Heart right ventricle (tissue), 16 donors: ENCODE results near the gene LAMA2. TPM values are rescaled to one million over a fixed set of nuclear protein-coding genes. Genes with fewer than 3 reads are reported as not detected.
A peak's percentile ranks its signal among the peaks of the same experiment; 100 is the strongest.

Source experiments
- ATAC-seq, 8 donors: fragments of 200-7000 bp; cut with Tn5 transposase; one replicate each; pipeline ENCODE4 v1.9.1; 2020; ENCODE audit warnings: mild to moderate bottlenecking in 8 of 8, moderate library complexity in 8 of 8, moderate number of reproducible peaks in 1 of 8
- DNase-seq, 2 donors: peaks; one replicate each; pipeline ENCODE4 v3.0.0-alpha.2; 2020
- H3K27ac ChIP-seq, 10 donors: fragments of 200-600 bp; sonication (generic) in 2 of 10; one replicate each; pipeline versions ENCODE4 v1.5.0 to v1.8.0; 2020 to 2022; ENCODE audit warnings: mild to moderate bottlenecking in 3 of 10
- H3K27me3 ChIP-seq, 7 donors: fragments of 200-600 bp; one replicate each; pipeline ENCODE4 v1.8.0; 2021 to 2022; ENCODE audit warnings: mild to moderate bottlenecking in 2 of 7
- H3K36me3 ChIP-seq, 9 donors: fragments of 200-600 bp; sonication (generic) in 1 of 9; one replicate each; pipeline versions ENCODE4 v1.5.0 to v1.8.0; 2020 to 2022; ENCODE audit warnings: mild to moderate bottlenecking in 2 of 9
- H3K4me1 ChIP-seq, 9 donors: fragments of 200-600 bp; sonication (generic) in 1 of 9; one replicate each; pipeline versions ENCODE4 v1.5.0 to v1.8.0; 2020 to 2022; ENCODE audit warnings: mild to moderate bottlenecking in 4 of 9
- H3K4me3 ChIP-seq, 10 donors: fragments of 200-600 bp; sonication (generic) in 2 of 10; one replicate each; pipeline versions ENCODE4 v1.5.0 to v1.8.0; 2020 to 2022; ENCODE audit warnings: mild to moderate bottlenecking in 7 of 10, moderate library complexity in 2 of 10
- H3K9me3 ChIP-seq, 11 donors: fragments of 200-600 bp in 10 of 11; sonication (generic) in 2 of 11; one replicate each; pipeline versions ENCODE4 v1.5.0 to v1.8.0; 2013 to 2022; ENCODE audit warnings: mild to moderate bottlenecking in 2 of 11, control low read depth in 1 of 11, moderate library complexity in 1 of 11
- CTCF ChIP-seq, 9 donors: fragments of 200-600 bp; sonication (generic) in 2 of 9; IDR thresholded peaks; one replicate each; pipeline versions ENCODE4 v1.5.0 to v1.8.0; 2021 to 2022; ENCODE audit warnings: antibody characterized with exemption in 9 of 9, mild to moderate bottlenecking in 5 of 9, moderate library complexity in 1 of 9
- WGBS, 2 donors: extraction: QIAGEN DNeasy Blood & Tissue Kit; methylation state at CpG; one replicate each; pipeline ENCODE4 v1.1.7; 2013; ENCODE audit warnings: inconsistent platforms in 1 of 2; 5-methylcytosine and 5-hydroxymethylcytosine counted together
- intact Hi-C, 10 donors: fragments of 100-400 bp; cut with DNase I; formaldehyde crosslinking; loops; one replicate each; pipeline versions ENCODE4 v1.11.1 to v1.14.2; 2022
- polyA plus RNA-seq, 2 donors: library from polyadenylated mRNA; stranded (reverse); fragments of 200-250 nt; gene quantifications; one replicate each; pipeline ENCODE4 v1.2.3, GENCODE V29; 2013
- total RNA-seq, 10 donors: library from RNA; stranded (reverse); fragmentation: NEBNext Ultra II Directional in 3 of 10; extraction: Animal tissue kit (Norgen Biotek cat#: 25700) in 3 of 10; gene quantifications; one replicate each; pipeline versions ENCODE4 v1.2.1 to v1.2.4, GENCODE V29; 2021 to 2023
- donor health status: Arrhythmogenic right ventricular cardiomyopathy.
- donor health status: ischemic (EF 13 %, LVEDD 7.1; RV severe dilation, severe dysfunction).
- donor health status: healthy with polysubstance abuse.
- donor health status: DM: no; HTN: yes; CAD: no.
- donor health status: DM: no; HTN: no; CAD: no.
- donor health status: ischemic (EF 25% LVEDD 6.9; RV normal size, moderate dysfunction).
- donor health status: ischemic (EF 25% LVEDD 5.7; RV mildly dilated, moderate dysfunction).
- donor health status: healthy.
- donor health status: DM: yes; HTN: yes; CAD: no.
- donor health status: Ischemic cardiomyopathy.
- donor health status: ischemic (EF 35%, LVEDD 5.7; RV mildly dilated, moderate dysfunction).
- donor health status: nonischemic (EF 11% LVEDD 7.7; RV severe dilation, severe dysfunction).
- donor health status: DM: yes; HTN: yes; CAD: no.
- donor health status: PGD.
- donor health status: ischemic (EF 29% LVEDD 5.4; RV normal size, mild dysfunction).
- donor health status: nonischemic (EF 23%, LVEDD 6.1; RV moderate dilation, normal function).

The LAMA2 gene
- total and polyA plus RNA-seq, 12 donors: 31.1 to 293 (median 223) TPM

DNA sequence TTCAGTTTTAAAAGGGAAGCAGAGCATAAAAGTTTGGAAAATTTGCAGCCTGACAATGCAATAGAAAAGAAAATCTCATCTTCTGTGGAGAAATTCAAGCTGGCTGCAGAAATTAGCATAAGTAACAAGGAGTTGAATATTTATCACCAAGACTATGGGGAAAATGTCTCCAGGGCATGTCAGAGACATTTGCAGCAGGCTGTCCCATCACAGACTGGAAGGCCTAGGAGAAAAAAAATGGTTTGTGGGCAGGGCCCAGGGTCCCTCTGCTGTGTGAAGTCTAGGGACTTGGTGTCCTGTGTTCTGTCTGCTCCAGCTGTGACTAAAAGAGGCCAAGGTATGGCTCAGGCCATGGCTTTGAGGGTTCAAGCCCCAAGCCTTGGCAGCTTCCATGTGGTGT lies 8.1 kb upstream of the LAMA2 start:
- no peak for ATAC-seq
- H3K4me1 ChIP-seq: peaks cover 0 to 6% (median 0%) of the 10 kb centered on the region in 9 donors
- no peak overlapping the region for H3K4me3 ChIP-seq
- intact Hi-C loops: no loop called here
- no peaks in the 10 kb centered on the region for H3K27me3 ChIP-seq
- no peak overlapping the region for H3K27ac ChIP-seq
- no peak for DNase-seq
- TF ChIP-seq CTCF (IDR thresholded peaks at IDR 0.05): no peak
- peaks cover 0 to 5% (median 0%) of the 10 kb centered on the region in 11 donors for H3K9me3 ChIP-seq
- no peaks in the 10 kb centered on the region for H3K36me3 ChIP-seq

DNA sequence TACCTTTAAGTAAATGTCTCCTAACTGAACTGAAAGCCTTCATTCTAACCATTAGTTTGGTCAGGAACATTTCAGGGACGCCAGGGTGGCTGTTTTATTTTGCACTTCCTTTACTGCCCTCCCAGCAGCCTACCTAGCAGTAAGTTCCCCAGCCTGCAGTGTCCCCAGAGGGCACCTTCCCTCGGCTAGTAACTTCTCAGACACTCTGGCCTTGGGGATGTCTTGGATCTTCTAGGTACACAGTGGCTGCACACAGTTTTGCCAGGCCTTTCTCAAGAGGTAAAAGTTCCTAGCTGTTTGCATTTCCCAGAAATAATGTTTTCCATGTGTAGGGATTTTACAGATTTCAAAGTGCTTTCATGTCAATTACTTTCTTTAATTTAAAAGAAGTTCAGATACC lies 378 bp upstream of the LAMA2 start:
- Histone ChIP-seq H3K4me1 (peaks cover 0 to 21% (median 13%) of the 10 kb centered on the region in 9 donors), H3K27me3 (peaks cover 0 to 5% (median 0%) of the 10 kb centered on the region in 7 donors), H3K36me3 (no peaks in the 10 kb centered on the region), H3K4me3 (peak overlapping the region in 9 of 10 donors; percentile 53 to 77 (median 72)), H3K27ac (peak overlapping the region; percentile 81 to 92 (median 88)), H3K9me3 (no peaks in the 10 kb centered on the region)
- 16 to 26% methylated on average over 2 of the region's 2 CpGs for WGBS, 2 donors
- ATAC-seq (peak in 7 of 8 donors; percentile 11 to 75 (median 35)), DNase-seq (no peak)
- intact Hi-C loops: loop anchor here in 3 of 10 donors (5.0 to 10.0 kb wide), 5 partner anchors 75 to 372 kb away; no protein-coding TSS in a partner anchor
- TF ChIP-seq CTCF (IDR thresholded peaks at IDR 0.05): no peak

DNA sequence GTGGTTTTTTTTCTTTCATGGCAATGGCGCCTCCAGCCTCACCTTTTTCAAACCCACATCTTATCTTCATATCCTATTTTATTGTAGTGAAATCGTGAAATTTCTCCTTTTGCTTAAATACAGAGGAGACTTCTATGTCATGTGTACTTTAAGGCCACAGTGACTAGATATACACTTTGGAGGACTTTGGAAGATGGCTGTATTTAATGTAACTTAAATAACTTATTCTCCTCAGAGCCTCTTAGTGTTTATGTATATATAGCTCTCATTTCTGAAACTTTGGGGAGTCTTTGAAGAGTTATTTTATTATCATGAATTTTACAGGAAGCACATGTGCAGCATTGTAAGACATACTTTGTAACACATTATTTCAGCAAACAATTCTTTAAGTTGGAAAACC lies 968 bp downstream of the LAMA2 start:
- H3K27me3 ChIP-seq: peaks cover 0 to 5% (median 0%) of the 10 kb centered on the region in 7 donors
- WGBS, 2 donors: 18 to 46% methylated on average over 2 of the region's 2 CpGs
- H3K4me1 ChIP-seq: peaks cover 0 to 28% (median 15%) of the 10 kb centered on the region in 9 donors
- H3K27ac ChIP-seq: peak overlapping the region; percentile 81 to 92 (median 88)
- H3K36me3 ChIP-seq: no peaks in the 10 kb centered on the region
- no peak for ATAC-seq
- TF ChIP-seq CTCF (IDR thresholded peaks at IDR 0.05): no peak
- peak overlapping the region; percentile 53 to 77 (median 70) for H3K4me3 ChIP-seq
- H3K9me3 ChIP-seq: no peaks in the 10 kb centered on the region
- no peak for DNase-seq
- intact Hi-C loops: loop anchor here in 3 of 10 donors (1.0 to 10.0 kb wide), 6 partner anchors 36 to 371 kb away; no protein-coding TSS in a partner anchor

DNA sequence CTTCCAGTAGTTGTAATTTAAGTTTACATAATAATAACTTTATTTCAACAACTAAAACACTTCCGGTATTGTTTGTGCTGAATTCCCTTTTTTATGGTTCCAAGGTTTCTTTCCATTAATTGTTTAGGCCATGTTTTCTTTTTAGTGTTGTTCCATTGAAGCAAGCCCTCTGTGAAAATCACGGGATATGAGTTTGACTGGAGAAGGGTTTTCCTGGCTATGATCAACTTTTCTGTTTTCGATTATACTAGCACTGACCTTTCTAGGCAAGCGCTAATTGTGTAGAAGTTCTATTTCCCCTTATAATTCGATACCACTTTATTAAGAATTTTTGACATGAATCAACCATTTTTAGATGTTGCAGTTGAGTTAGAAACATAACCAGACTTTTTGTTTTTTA lies 2.4 kb downstream of the LAMA2 start:
- peaks cover 0 to 31% (median 15%) of the 10 kb centered on the region in 9 donors for H3K4me1 ChIP-seq
- 41 to 45% methylated on average over 5 of the region's 5 CpGs for WGBS, 2 donors
- H3K9me3 ChIP-seq: no peaks in the 10 kb centered on the region
- no peaks in the 10 kb centered on the region for H3K36me3 ChIP-seq
- H3K27me3 ChIP-seq: peaks cover 0 to 5% (median 0%) of the 10 kb centered on the region in 7 donors
- DNase-seq (no peak), ATAC-seq (no peak)
- no peak for TF ChIP-seq CTCF (IDR thresholded peaks at IDR 0.05)
- H3K4me3 ChIP-seq: peak overlapping the region; percentile 53 to 77 (median 70)
- H3K27ac ChIP-seq: peak overlapping the region; percentile 81 to 92 (median 88)
- intact Hi-C loops: loop anchor here in 3 of 10 donors (5.0 to 10.0 kb wide), 5 partner anchors 78 to 369 kb away; no protein-coding TSS in a partner anchor
